ENCODE data around the gene RPS2. TPM values are rescaled to one million over a fixed set of nuclear protein-coding genes. Genes with fewer than 3 reads are reported as not detected.

The RPS2 gene
- total RNA-seq, 2 donors from 2014 or later = 2,300 to 2,472 TPM

DNA sequence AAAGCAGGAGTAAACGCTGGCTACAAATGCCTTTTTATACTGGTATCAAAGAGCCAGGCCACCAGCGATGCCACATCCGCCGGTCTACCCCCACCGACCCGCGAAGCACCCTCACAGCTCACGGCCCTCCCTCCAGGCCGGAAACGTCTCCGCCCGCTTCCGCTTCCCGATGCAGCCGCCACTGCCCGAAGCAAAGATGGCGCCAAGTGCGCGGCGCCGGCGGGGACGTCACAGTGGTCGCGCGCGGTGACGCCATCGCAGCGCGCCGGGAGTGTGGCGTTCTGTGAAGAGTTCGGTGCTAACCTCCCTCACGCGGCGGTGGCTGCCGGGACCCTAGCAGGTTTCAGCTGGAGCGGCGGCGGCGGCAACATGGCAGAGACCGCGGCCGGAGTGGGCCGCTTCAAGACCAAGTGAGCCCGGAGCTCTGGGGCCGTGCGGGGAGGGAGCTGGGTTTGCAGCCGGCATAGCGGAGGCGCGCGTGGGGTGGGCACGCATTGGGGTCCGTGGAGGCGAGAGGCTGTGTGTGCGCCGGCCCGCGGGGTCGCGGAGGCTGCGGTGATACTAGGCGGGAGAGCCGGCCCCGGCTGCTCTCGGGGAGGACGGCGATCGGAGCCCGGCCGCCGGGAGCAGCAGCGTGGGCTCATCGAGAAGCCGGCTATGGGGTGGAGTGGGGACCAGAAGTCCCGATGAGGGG lies 7.3 kb upstream of the RPS2 start, which contains the start of gene TBL3:
TSS of gene TBL3 (plus strand) at position 258 of the 694 bp plus-strand sequence. CDS start at position 370, 112 bp downstream.
- WGBS, 2 donors = 0% methylated on average over 3 to 66 of the region's 78 CpGs
- H3K27ac ChIP-seq = peak within 1 kb of the TSS; percentile 76 to 96 (median 92)
- ATAC-seq (peak; percentile 95), DNase-seq (peak; percentile 92 to 94 (median 94))
- H3K9me3 ChIP-seq = no peaks in the 10 kb centered on the region
- no peaks in the 10 kb centered on the region for H3K27me3 ChIP-seq
- intact Hi-C loops (cut with DNase I) = no loop called here
- H3K36me3 ChIP-seq (replicated peaks in 1 of 2; ENCODE audit: insufficient read depth in 1 of 2, low read depth in 2 of 2) = peaks cover 0 to 15% of the 10 kb centered on the region in 2 donors
- peak; percentile 80 to 95 (median 95) for TF ChIP-seq POLR2A (IDR thresholded peaks at IDR 0.05)
- TF ChIP-seq, protein P1, sequence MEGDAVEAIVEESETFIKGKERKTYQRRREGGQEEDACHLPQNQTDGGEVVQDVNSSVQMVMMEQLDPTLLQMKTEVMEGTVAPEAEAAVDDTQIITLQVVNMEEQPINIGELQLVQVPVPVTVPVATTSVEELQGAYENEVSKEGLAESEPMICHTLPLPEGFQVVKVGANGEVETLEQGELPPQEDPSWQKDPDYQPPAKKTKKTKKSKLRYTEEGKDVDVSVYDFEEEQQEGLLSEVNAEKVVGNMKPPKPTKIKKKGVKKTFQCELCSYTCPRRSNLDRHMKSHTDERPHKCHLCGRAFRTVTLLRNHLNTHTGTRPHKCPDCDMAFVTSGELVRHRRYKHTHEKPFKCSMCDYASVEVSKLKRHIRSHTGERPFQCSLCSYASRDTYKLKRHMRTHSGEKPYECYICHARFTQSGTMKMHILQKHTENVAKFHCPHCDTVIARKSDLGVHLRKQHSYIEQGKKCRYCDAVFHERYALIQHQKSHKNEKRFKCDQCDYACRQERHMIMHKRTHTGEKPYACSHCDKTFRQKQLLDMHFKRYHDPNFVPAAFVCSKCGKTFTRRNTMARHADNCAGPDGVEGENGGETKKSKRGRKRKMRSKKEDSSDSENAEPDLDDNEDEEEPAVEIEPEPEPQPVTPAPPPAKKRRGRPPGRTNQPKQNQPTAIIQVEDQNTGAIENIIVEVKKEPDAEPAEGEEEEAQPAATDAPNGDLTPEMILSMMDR (IDR thresholded peaks at IDR 0.05) = peak in 2 of 7 experiments; percentile 11 to 38
- H3K4me1 ChIP-seq = peaks cover 28% of the 10 kb centered on the region
- H3K4me3 ChIP-seq = peak within 1 kb of the TSS; percentile 62 to 94

DNA sequence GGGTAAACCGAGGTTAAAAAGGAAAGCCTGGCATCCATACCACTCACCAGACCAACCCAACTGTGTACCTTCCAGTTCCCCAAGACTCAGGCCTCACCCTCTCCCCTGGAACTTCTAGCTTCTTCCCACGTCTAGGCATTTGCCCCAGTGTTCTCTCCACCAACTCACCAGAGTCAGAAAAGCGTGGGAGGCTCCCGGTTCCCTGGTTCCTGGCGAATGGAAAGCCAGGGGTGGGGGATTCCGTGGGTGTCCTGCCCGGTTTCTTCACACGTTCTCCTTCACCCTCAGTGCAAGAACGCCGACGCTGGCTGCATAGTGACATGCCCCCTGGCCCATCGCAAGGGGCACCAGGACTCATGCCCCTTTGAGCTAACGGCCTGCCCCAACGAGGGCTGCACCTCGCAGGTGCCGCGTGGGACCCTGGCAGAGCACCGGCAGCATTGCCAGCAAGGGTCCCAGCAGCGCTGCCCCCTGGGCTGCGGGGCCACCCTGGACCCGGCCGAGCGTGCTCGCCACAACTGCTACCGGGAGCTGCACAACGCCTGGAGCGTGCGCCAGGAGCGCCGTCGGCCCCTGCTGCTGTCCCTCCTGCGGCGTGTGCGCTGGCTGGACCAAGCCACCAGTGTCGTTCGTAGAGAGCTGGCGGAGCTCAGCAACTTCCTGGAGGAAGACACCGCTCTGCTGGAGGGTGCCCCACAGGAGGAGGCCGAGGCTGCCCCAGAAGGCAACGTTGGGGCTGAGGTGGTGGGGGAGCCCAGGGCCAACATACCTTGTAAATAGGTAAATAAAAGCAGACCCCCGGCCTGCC lies 3.7 kb upstream of the RPS2 start:
- Histone ChIP-seq H3K27ac (no peak overlapping the region), H3K9me3 (no peaks in the 10 kb centered on the region), H3K4me3 (no peak overlapping the region), H3K36me3 (replicated peaks in 1 of 2; ENCODE audit: insufficient read depth in 1 of 2, low read depth in 2 of 2) (no peaks in the 10 kb centered on the region), H3K4me1 (peaks cover 34% of the 10 kb centered on the region), H3K27me3 (no peaks in the 10 kb centered on the region)
- DNase-seq = no peak
- intact Hi-C loops (cut with DNase I) = no loop called here
- 78 to 93% methylated on average over 3 to 28 of the region's 41 CpGs for WGBS, 2 donors
- TF ChIP-seq, protein P1 (IDR thresholded peaks at IDR 0.05) = no peak
- ATAC-seq = no peak

DNA sequence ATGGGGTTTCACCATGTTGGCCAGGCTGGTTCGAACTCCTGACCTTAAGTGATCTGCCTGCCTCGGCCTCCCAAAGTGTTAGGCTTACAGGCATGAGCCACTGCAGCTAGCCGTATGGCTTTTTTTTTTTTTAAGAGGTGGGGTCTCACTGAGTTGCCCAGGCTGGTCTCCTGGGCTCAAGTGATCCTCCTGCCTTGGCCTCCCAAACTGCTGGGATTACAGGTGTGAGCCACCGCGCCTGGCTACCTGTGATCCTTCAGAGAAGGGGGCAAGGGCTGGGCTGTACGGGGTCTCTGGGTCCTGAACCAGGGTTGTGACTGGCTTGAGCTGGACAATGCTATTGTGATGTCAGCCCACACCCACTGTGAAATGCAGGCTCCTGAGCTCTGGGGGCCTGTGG lies 1.8 kb upstream of the RPS2 start, which contains the start of gene RNF151:
TSS of gene RNF151 (plus strand) at position 397 of the 400 bp plus-strand sequence. CDS start 26 bp downstream, outside the sequence.
- H3K4me1 ChIP-seq = peaks cover 38% of the 10 kb centered on the region
- peak within 1 kb of the TSS in 2 of 4 donors; percentile 96 to 97 for H3K27ac ChIP-seq
- WGBS, 2 donors = 95 to 96% methylated on average over 5 to 6 of the region's 6 CpGs
- H3K36me3 ChIP-seq (replicated peaks in 1 of 2; ENCODE audit: insufficient read depth in 1 of 2, low read depth in 2 of 2) = peaks cover 4 to 8% of the 10 kb centered on the region in 2 donors
- no peak for TF ChIP-seq POLR2A (IDR thresholded peaks at IDR 0.05)
- TF ChIP-seq, protein P1 (IDR thresholded peaks at IDR 0.05) = no peak
- H3K27me3 ChIP-seq = no peaks in the 10 kb centered on the region
- ATAC-seq = no peak
- H3K9me3 ChIP-seq = no peaks in the 10 kb centered on the region
- intact Hi-C loops (cut with DNase I) = no loop called here
- H3K4me3 ChIP-seq = peak within 1 kb of the TSS in 1 of 2 donors; percentile 68
- no peak for DNase-seq

DNA sequence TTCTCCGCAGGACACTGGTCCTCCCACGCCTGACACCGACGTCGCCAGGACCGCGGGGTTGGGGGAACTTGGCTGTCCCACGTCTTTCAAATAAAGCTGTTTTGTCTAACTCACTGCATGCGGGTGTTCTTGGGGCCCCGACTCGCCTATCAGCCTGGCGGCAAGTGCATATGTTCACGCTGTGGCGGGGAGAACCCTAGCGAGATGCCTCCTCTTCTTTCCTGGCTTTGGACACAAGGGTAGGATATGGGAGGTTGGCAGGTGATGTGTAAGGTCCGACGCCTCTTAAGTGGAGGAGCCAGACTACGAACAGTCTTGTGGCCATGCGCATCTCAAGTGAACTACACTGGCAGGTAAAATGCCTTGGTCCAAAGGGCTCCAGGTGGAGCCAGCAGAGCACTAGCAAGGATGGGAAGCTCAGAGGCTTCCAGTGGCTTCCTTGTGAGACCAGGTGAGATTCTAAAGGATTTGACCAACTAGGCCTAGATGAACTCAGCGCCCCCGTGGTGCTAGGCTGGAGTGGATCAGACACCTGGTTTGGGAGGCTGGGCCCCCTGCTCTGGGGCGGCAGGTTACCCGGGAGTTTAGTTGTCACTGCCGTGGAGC lies 873 bp upstream of the RPS2 start:
- H3K4me3 ChIP-seq = peak overlapping the region; percentile 68 to 78
- TF ChIP-seq, protein P1 (IDR thresholded peaks at IDR 0.05) = no peak
- TF ChIP-seq POLR2A (IDR thresholded peaks at IDR 0.05) = no peak
- peaks cover 4 to 8% of the 10 kb centered on the region in 2 donors for H3K36me3 ChIP-seq (replicated peaks in 1 of 2; ENCODE audit: insufficient read depth in 1 of 2, low read depth in 2 of 2)
- H3K4me1 ChIP-seq = peaks cover 38% of the 10 kb centered on the region
- peak overlapping the region; percentile 90 to 97 (median 95) for H3K27ac ChIP-seq
- WGBS, 2 donors = 4 to 16% methylated on average over 7 to 24 of the region's 24 CpGs
- DNase-seq (no peak), ATAC-seq (no peak)
- intact Hi-C loops (cut with DNase I) = no loop called here
- H3K9me3 ChIP-seq = no peaks in the 10 kb centered on the region
- no peaks in the 10 kb centered on the region for H3K27me3 ChIP-seq

Data from body of pancreas (tissue), 4 donors.